Measurements from ENCODE around the gene ARMC12. TPM values are rescaled to one million over a fixed set of nuclear protein-coding genes. Genes with fewer than 3 reads are reported as not detected.

ARMC12 gene
- total and polyA plus RNA-seq, 2 experiments from 2014 or later, result 2.3 to 4.1 TPM

DNA sequence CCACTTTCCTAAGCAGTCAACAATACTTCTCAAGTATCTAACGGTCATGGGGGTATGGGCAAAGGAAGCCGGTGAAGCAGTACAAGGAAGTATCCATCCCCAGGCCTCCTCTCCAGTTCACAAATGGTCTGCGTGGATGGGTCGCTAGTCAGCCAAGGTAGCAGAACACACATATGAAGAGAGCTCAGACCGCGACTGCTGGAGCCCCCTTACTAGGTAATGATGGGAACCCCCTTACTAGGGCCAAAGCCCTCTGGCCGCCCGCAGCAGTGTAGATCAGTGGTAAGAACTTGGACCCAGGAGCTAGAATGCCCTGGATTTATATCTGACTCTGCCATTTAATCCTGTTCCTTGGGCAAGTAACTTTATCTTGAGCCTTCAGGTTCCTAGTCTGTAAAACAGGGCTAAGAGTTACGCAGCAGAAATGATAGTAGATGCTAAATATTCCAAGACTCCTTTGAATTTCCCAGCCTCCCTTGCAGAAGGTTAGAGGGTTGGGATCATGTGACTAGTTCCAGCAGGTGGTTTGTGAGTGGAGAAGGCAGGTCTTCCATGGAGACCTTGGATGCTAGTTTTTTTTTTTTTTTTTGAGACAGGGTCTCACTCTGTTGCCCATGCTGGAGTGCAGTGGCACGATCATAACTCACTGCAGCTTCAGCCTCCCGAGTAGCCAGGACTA lies 37.4 kb downstream of the ARMC12 start:
- Histone ChIP-seq H3K4me3 (no peak overlapping the region), H3K27me3 (peaks cover 20% of the 10 kb centered on the region), H3K27ac (no peak overlapping the region), H3K9me3 (ENCODE audit: low read depth) (no peaks in the 10 kb centered on the region), H3K4me1 (ENCODE audit: low read depth) (no peaks in the 10 kb centered on the region), H3K36me3 (no peaks in the 10 kb centered on the region)
- TF ChIP-seq, protein P1, sequence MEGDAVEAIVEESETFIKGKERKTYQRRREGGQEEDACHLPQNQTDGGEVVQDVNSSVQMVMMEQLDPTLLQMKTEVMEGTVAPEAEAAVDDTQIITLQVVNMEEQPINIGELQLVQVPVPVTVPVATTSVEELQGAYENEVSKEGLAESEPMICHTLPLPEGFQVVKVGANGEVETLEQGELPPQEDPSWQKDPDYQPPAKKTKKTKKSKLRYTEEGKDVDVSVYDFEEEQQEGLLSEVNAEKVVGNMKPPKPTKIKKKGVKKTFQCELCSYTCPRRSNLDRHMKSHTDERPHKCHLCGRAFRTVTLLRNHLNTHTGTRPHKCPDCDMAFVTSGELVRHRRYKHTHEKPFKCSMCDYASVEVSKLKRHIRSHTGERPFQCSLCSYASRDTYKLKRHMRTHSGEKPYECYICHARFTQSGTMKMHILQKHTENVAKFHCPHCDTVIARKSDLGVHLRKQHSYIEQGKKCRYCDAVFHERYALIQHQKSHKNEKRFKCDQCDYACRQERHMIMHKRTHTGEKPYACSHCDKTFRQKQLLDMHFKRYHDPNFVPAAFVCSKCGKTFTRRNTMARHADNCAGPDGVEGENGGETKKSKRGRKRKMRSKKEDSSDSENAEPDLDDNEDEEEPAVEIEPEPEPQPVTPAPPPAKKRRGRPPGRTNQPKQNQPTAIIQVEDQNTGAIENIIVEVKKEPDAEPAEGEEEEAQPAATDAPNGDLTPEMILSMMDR (IDR thresholded peaks at IDR 0.05; ENCODE audit: low read depth, low read length), result no peak
- DNase-seq (ENCODE audit: low read depth in 1 of 2, low spot score in 1 of 2), result no peak

DNA sequence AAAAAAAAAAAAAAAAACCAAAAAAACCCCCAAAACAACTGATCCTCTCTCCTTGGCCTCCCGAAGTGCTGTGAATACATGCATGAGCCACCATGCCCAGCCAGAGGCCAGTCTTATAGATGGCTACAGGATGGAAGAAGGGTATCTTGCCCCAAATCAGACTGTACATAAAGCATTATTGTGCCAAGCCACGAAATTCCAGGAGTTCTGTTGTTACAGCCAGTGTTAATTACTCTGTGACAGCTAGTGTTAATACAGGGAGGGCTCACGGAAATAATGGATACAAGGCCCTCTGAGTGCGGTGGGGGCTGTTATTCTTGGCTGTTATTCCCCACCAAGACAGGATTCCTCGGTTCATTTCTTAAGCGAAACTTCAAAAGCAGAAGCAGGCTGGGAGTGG lies 38.2 kb downstream of the ARMC12 start:
- DNase-seq (ENCODE audit: low read depth in 1 of 2, low spot score in 1 of 2), result no peak
- Histone ChIP-seq H3K27ac (no peak overlapping the region), H3K9me3 (ENCODE audit: low read depth) (no peaks in the 10 kb centered on the region), H3K36me3 (no peaks in the 10 kb centered on the region), H3K4me3 (no peak overlapping the region), H3K27me3 (peaks cover 20% of the 10 kb centered on the region), H3K4me1 (ENCODE audit: low read depth) (no peaks in the 10 kb centered on the region)
- TF ChIP-seq, protein P1 (IDR thresholded peaks at IDR 0.05; ENCODE audit: low read depth, low read length), result no peak

DNA sequence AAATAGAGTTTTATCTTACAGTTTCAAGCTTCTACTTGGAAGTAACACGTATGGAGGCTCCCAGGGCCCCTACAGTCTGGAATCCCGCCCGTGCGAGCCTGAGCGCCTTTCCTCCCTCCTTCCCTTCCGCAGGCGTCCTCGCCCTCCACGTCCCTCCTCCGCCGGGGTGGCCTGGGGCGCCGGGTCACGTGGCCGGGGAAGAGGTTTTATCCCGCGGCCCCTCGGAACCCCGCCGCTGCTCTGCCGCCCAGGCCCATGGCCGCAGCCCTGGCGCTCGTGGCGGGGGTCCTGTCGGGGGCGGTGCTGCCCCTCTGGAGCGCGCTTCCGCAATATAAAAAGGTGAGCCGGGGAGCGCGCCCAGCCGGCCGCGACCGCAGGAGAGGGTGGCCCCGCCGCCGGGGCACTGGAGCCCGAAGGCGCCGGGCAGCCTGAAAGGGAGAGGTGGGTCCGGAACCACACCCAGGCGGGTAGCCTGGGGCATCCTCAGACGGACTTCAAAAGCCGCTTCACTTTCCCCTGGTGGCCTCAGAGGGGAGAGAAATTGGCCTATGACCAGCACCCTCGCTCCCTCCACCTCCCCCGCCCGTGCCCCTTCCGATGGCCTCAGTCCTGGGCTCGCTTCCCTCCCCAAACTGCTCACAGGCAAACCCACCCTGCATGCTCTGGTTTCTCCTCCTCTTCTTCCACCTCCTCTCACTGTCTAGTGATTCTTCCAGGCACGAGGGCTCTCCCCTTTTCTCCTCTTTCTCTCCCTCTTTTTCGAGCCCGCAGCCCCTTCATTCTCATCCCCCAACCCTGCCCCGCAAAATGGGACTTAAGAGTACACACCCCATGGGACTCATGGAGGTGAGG lies 39.8 kb downstream of the ARMC12 start, which contains the start of gene CLPSL2:
Gene CLPSL2, plus strand, starts transcription at position 235 of the 852 bp plus-strand sequence. Its CDS starts 21 bp downstream, at position 256.
- H3K4me1 ChIP-seq (ENCODE audit: low read depth), result no peaks in the 10 kb centered on the region
- peak within 1 kb of the TSS; percentile 42 for H3K4me3 ChIP-seq
- H3K9me3 ChIP-seq (ENCODE audit: low read depth), result no peaks in the 10 kb centered on the region
- no peak within 1 kb of the TSS for H3K27ac ChIP-seq
- H3K36me3 ChIP-seq, result no peaks in the 10 kb centered on the region
- peaks cover 20% of the 10 kb centered on the region for H3K27me3 ChIP-seq
- TF ChIP-seq, protein P1 (IDR thresholded peaks at IDR 0.05; ENCODE audit: low read depth, low read length), result no peak
- peak; percentile 36 to 52 for DNase-seq (ENCODE audit: low read depth in 1 of 2, low spot score in 1 of 2)

DNA sequence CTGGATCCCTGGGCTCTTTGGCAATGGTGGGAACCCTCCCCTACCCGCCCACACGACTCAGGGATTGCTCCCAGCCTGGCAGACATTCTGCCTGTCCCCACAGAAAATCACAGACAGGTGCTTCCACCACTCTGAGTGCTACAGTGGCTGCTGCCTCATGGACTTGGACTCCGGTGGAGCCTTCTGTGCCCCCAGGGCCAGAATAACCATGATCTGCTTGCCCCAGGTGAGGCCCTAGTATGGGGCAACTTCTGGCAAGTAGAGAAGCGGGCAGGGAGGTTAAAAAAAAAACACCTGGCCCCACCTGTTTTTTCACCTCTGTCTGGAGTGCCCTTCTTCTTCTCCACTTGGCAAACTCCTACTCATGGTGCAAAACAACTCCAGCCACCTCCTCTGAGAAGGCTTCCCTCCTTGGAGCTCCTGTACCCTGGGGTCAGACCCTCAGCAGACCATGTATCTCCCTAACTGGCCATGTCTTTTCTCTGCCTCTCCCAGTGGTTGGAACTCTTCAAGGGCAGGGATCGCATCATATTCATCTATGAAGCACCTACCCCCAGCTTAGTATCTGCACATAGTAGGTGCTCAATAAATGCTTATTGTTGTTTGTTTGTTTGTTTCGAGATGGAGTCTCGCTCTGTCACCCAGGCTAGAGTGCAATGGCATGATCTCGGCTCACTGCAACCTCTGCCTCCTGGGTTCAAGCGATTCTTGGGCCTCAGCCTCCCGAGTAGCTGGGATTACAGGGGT lies 40.7 kb downstream of the ARMC12 start:
- no peak for DNase-seq (ENCODE audit: low read depth in 1 of 2, low spot score in 1 of 2)
- H3K4me1 ChIP-seq (ENCODE audit: low read depth), result no peaks in the 10 kb centered on the region
- TF ChIP-seq, protein P1 (IDR thresholded peaks at IDR 0.05; ENCODE audit: low read depth, low read length), result no peak
- no peak overlapping the region for H3K4me3 ChIP-seq
- no peaks in the 10 kb centered on the region for H3K9me3 ChIP-seq (ENCODE audit: low read depth)
- peaks cover 20% of the 10 kb centered on the region for H3K27me3 ChIP-seq
- H3K27ac ChIP-seq, result no peak overlapping the region
- no peaks in the 10 kb centered on the region for H3K36me3 ChIP-seq

DNA sequence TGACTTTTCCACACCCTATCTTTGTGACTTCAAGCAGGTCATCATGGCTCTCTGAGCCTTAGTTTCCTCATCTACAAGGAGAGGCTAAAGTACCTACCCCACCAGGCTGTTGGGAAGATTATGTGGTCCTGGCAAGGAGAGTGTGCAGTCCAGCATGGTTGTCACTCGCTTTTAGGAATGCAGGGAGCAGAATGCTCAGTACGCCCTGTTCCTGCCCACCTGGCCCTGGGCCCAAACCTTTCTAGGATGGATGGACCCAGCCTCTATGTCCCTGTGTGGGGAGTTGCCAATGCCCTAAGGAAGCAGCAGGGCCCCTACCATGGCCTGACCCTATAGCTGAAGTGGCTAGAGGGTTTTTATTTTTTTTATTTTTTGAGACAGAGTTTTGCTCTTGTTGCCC lies 41.6 kb downstream of the ARMC12 start:
- Histone ChIP-seq H3K4me1 (ENCODE audit: low read depth) (no peaks in the 10 kb centered on the region), H3K27ac (no peak overlapping the region), H3K27me3 (peaks cover 20% of the 10 kb centered on the region), H3K9me3 (ENCODE audit: low read depth) (no peaks in the 10 kb centered on the region), H3K4me3 (no peak overlapping the region), H3K36me3 (no peaks in the 10 kb centered on the region)
- no peak for DNase-seq (ENCODE audit: low read depth in 1 of 2, low spot score in 1 of 2)
- TF ChIP-seq, protein P1 (IDR thresholded peaks at IDR 0.05; ENCODE audit: low read depth, low read length), result no peak
